ENCODE data around the gene ABCF2.

Gene ABCF2

DNA sequence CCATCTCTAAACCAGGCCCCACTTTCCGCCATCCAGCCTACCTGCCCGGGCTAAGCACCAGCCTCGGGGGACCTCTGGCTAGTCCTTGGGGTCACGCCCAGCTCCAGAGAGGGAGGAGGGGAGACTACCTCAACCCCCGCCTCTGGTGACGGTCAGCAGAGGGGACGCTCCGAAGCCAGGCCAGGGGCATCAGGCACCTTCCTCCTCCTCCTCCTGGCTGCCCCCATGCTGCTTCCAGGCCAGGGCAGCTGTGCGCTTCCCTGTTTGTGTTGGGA, 25.5 kb upstream of the ABCF2 start:
- no peak for DNase-seq

DNA sequence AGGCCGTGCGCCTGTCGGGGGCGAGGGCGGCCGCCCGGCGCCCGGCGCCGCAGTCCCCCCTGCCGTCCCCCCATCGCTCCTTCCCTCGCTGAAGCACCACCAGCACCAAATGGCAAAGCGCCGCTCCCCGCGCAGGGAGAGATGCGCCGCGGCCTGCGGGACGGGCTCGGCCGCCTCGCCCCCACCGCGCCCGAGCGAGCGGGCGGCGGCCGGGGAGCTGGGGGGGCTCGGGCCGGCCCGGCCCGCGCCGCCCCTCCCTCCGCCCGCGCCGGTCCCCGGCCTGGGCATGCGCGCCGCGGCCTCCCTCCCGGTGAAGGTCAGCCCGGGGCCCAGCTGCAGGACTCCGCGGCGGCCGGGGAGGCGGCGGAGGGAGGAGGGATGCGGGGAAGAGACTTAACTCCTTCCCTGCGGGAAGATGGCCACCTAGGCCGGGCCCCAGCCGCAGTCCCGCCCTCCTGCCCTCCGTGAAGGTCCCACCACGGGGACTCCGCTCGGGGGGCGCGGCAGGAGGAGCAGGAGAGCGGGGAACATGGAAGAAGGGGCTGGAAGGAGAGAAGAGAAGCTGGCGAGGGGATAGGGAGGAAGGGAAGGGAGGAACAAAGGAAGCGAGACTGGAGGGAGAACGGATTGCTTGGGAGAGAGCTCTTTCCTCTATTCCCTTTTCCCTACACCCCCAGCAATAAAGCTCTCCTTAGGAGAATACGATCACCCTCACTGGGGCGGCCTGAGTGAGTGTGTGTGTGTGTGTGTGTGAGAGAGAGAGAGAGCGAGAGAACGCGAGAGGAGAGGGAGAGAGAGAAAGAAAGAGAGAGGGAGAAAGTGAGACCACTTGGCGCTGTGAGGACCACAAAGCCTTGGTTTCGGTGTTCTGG, 24.9 kb upstream of the ABCF2 start:
- peak; percentile 41 for DNase-seq

DNA sequence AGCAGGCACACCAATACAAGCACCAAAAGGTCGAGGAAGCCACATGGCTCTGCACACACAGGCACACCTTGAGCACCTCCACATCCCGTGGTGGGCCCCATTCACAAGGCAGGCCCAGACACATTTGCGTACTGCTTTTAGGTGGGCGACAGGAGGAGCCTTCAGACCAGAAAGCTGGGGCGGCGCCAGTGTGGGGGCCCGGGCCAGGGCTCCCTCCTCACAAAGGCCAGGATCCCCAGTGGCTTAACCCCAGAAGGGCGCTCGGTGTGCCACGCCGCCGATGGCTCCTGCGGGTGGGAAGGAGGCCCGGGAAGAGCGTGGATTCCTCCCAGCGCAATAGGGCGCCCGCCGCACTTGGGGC, 24.3 kb upstream of the ABCF2 start:
- DNase-seq = no peak

DNA sequence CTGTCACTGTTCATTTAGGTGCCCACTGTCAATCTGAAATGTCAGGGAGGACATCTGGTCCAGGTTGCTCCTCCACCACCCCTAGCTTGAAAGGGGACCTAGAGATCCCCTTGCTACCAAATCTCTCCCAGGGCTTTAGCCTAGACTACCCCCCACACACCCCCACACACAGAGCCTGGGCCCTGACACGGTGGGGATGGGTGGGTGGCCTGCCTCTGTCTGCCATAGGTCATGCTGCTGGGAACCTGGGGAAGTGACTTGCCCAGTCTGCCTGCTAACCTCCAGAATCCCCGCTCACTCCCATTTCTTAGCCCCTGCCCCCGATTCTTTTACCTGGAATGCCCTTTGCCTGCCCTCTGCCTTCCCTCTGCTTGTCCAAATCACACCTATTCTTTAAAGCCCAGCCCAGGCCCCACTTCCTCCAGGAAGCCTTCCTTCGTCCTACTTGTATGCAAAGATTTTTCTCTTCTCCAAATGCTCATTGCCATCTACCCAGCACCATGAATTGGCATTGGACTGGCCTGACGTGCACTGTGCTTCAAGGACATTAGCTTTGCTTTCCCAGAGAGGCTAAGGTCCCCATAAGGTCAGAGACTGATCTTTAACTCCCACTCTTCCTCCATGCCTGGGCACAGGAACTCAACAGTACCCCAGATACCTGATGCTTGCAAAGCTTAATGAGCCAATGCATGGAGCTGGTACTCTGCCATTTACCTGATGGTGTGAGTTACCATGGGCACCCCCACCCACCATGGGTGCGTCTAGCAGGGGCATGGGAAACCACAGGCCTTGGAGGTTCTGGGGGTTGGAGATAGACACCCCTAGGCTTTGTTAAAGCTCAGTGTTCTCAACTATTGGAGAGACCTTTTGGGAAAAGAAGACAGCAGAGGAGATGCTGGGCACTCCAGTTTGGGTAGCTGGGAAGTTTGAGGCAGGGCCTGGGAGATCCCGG, 23.5 kb upstream of the ABCF2 start:
- no peak for DNase-seq

DNA sequence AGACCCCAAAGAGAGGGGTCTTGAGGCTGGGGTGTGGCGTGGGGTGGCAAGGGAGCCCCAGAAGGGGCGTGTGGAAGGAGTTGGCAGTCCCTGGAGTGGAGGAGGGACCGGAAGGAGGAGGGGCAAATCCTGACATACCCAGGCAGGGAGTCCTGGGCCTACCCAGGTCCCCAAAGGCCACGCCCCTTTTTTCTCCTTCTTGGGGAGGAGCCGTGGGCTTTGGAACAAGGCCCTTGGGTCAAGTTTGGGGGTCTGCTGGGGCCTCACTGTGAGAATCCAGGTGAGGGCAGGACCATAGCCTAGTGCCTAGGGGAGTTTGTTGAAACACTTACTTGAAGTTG, 22.7 kb upstream of the ABCF2 start:
- DNase-seq = no peak

DNA sequence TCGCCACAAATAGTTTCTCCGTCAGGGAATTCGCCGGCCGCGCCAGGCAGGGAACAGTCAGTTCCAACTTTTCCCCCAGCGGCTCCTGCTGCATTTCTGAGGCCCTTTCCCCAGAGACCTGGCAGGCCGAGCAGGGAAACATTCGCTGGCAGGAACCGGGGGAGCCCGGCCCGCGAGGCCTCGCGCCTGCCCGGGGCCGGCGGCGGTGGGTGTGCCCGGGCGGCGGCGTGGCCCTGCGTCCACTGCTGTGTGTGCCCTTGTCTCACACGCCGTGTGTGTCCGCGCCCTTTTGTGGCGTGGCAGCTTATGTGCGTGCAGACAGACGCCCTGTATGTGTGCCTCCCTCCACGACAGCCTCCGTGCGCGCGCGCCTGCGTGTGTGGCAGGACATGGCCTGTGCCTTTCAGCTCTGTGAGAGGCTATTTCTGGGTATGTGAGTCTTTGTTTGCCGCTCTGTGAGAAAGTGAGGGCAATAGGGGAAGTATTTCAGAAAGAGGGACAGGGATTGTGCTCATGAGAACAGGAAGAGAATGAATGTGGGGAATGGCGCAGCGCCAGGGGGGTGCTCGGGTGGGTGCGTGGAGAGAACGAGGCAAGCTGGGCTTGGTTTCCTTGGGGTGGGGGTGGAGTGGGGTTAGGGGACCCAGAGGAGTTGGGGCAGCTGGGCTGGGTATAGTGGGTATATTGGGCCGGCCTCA, 22.2 kb upstream of the ABCF2 start:
- peak; percentile 49 for DNase-seq

DNA sequence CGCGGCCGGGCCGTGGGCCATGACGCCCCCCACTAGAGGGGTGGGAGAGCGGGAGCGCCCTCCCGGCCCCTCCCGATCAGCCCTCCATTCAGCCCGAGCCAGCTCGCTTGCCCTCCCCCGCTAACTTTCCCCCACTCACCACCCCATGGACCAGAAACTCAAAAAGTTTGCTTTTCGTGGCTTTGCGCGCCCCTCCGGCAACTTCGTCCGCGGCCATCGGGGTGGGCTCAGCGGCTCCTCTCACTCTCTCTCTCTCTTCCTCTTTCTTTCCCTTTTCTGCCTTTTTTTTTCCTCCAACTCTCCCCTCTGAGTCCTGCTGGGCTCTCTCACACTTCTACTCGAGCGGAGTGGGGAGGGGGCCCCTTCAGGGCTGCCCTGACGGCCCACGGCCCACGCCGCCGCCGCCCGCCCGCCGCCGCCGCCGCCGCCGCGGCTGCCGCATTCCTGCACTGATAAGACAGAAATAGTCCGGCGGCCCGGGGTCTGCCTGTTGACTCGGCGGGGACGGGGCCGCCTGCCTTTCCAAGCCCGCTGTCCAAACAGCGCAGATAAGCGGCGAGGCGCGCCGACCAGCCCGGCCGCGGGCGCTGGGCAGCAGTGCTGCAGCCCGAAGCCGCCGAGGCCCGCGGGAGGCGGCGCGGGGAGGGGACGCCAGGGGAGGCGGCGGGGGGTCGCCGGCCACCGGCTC, 21.5 kb upstream of the ABCF2 start, which contains the start of gene SMARCD3:
Gene SMARCD3 (minus strand): TSS at position 349 of the 688 bp plus-strand sequence. CDS start 132 bp downstream, at position 217.
- DNase-seq = peak; percentile 56

DNA sequence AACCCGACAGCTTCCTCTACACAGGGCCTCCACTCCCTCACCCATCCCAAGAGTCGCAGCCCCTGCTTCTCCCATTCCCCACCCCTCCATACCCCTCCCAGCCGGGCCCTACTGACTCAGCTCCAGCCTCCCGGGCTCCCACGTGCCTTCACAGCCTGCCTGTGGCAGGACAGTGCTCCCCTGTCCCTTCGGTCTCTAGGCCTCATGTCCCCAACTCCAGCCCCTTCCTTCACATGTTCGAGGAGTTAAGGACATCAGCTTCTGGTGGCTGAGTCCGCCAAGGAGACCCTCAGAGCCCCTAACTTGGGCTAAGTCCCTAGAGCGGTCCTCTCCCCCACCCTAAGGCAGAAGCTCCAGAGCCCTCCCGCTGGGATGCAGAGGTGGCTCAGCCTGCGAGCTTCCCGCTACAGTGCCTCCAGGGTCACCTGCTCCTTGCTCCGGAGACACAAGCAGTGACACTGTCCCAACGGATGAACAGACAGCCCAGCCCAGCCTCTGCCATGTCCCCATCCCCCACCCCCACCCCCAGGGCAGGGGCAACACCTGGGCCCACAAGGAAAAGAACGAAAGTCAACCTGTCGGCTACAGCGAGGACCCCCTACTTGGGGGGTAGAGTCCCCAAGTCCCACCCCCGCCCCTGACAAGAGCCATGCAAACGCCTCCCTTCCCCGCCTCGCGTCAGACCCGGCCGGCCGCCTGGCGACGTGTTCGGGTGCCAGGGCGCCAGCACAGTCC, 20.8 kb upstream of the ABCF2 start:
- no peak for DNase-seq

DNA sequence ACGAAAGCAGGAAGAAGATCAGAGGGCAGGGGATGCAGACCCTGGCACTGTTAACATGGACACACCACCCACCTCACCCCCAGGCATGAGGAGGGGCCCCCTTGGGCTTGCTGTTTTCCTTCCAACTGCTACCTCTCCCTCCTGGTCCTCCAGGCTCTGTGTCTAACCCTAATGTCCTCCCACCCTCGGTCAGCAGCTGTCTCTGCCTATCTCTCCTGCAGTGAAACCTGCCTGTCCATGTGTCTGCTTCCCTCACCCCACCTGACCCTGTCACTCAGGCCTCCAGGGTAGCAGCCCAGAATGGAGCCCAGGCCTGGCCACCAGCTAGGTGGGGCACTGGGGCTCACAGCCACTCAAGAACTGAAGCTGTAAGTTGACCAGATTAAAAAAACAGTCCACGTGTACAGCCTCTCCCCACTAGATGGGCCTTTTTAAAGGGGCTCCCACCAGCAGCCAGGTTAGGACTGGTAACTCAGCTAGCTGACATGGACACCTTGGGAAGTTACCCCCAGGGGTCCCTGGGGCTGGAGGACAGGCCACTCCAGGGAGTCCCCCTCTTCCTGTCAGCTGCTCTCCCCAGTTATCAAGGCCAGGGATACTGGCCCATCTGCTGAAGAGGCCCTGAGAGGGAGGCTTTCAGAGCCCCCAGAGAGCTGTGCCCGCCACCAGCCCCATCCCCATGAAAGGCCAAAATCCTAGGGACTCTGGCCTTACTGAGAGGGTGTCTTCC, 20.0 kb upstream of the ABCF2 start:
- DNase-seq = no peak

DNA sequence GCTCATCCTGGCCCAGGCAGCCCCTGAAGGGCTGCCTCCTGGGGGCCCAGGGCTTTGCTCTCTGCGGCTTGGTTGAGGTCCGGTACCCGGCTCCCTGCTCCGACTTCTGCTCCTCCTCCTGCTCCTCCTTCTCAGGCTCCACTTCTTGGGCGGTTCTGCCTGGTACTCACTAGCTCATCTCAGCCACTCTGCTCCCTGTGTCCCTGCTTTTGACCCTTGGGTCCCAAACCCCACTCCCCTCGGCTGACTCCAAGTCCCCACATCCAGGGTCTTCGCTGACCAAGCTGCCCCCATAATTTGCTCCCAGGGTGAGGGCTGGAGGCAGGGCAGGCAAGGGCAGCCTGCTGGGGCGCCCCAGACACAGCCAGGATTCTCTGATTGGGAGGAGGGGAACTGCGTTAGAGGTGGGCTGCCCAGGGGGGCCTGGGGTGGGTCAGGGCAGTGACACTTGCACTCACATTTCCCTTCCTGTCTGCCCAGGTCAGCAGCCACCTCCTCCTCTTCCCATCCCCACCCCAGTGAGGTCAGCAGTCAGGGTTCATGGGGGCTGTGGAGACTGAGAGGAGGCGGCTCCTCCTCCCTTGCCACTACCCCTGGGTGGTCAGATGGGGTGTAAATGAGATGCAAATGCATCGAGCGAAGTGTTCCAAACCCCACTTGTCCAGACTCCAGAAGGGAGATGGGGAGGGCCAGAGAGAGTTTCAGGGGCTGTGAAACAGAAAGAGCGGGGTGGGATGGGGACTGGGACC, 19.3 kb upstream of the ABCF2 start:
- no peak for DNase-seq

DNA sequence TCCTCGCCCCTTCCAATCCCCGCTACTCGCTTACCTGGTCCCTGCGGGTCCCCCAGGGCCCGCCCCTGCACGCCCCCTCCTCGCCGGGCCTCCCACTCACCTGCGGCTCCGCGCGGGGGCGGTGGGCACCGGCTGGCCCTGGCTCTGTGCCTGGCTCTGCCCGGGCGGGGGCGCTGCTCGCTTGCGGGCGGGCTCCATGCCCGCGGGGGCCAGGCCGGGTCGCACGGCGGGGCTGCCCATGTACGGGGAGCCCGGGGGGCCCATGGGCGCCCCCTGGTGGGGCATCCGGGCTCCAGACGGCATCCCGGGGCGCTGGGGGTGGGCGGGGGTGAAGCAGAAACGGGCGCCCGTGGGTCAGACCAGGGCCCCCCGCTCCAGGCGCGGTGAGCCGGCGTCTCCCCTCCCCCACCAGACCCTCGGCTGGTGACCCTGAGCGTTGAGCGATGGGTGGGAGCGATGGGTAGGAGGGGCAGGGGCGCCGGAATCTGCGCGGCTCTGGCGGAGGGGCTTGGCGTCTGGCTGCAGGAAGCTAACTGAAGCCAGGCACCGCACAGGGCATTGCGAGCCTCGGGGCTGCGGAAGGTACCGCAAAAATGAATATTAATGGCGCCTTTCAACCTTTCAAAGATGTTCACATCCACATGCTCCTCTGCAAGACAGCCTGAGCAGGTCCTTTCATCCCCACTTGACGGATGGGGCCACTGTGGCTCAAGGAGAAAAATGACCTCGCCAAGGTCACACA, 18.5 kb upstream of the ABCF2 start:
- peak; percentile 66 for DNase-seq

DNA sequence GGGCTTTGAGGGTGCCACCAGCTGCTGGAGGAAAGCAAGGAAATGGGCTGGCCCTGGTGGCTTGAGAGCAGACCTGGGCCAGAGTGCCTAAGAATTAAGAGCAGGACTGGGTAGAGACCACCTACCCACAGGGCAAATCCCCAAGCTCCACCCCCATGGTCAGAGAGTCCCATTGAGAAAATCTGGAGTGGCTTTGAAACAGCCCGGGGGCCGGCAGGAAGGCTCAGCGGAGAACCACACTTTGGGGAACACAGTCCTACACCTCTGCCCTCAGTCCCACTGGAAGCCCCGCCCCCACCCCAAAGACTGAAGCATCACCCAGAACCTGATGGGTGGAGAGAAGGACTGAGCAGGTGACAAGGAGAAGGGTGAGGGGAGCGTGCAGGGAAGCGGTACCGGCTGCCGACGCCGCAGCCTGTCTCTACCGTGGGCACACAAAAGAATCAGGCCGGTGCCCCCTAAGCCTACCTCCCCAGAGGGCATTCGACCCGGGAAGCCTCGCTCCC, 17.9 kb upstream of the ABCF2 start:
- no peak for DNase-seq

DNA sequence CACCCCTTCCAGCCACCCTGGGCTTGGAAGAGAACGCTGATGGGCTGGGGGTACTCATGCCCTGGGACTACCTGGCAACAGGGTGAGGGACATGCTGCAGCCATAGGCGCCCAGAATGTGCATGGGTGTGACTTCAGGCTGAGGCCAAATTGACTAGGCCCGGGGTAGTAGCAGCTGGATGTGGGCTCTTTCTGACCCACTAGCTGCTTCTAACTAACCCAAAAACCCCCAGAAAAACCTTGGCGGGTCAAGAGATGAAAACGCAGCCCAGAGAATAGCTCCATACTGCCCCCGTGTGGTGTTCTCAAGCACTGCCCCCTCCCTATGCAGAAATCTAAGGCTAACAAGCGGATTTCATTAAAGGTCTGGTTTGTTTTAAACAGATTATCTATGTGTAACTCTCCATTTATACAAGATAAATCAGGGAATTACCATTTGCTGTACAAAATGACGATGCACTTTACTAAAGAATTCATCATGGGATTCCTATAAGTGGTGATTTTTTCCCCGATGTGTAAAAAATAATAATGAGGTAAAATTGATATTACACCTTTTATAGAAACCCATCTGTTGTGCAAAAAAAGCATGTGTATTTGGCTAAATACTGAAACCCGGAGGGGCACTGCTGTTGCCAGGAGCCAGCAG, 17.3 kb upstream of the ABCF2 start:
- DNase-seq = peak; percentile 55

DNA sequence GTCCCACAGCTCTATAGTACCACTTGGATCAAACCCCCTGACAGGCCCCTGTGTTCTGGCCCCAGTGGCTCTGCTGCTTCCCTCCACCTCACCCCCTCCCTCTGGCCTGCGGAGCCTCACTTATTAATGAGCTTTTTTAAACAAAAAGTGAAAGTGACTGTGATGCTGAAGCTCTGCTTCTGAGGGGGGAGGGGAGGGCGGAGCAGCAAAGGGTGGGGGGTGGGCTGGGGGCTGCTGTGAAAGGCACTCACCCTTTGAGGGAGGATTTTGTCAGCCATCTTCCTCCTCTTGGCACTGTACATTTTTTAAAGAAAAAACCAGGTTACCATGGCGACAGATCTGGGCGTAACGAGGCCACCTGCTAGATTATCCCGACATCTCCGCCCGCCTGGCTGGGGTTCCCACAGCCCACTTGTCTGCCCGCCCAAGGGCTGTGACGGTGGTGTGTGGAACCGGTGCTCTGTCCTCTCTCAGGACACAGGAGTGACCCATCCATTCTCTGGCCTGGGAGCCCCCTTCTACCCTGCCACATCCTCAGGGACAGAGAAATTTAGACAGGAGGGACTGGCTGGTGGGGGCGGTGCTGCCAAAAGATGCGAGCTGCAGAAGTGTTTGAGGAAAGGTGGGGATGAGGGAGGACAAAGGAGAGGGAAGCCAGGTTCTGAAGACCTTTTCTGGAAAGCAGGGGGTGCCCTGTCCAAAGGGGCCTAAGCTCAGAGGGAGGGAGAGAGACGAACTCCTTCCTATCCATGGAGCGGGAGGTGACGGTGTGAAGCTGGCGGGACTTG, 16.6 kb upstream of the ABCF2 start:
- DNase-seq = peak; percentile 34

DNA sequence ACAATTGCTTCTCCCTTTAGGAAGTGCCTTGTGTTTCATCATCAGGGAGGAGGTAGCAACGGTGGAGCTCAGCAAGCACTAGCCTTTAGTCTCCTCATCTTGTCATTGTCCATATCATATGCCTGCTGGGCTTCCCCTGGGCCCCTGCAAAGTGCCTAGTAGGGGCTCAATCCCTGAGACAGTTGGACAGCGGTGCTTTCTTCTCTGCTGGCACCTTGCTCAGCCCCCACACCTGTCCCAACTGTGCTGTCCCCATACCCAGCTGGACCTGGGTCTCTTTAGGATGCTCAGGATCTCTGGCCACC, 16.0 kb upstream of the ABCF2 start:
- no peak for DNase-seq

DNA sequence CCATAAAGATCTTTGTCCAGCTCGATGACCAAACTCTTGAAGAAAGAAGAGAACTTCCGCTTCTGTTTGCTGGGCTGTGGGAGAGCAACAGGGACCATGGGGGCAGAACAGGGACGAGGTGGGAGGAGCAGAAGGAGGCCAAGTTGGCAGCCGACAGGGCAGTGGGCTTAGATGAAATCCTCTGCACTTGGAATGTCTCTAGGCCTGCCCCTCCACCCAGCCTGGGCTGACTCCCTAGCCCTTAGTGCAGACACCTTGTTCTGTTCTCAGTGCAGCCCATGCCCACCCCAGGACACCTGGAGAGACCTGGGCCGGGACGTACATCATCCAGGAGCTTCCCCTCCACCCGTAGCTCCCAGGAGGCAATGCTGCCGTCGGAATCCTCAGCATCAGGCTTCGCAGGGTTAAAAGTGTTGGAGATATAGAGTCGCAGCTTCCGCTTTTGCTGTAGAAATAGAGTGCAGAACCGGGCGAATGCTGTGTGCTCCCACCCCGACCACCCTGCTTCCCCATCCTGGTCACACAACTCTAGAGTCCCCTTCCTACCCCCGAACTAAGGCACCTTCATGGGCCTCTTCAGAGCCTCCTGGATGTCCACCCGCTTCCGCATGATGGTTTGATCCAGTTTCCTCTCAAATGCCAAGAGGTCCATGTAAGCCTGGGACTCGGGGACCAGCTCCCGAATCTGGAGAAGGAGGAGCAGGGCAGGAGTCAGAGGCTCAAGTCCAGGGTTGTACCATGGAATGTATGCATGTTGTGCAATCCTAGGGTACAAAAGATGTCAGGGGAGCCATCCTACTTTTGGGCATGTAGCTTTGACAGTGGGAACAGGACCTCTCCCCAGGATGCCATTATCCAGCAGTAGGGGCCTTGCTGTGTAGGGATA, 15.4 kb upstream of the ABCF2 start:
- DNase-seq = no peak

DNA sequence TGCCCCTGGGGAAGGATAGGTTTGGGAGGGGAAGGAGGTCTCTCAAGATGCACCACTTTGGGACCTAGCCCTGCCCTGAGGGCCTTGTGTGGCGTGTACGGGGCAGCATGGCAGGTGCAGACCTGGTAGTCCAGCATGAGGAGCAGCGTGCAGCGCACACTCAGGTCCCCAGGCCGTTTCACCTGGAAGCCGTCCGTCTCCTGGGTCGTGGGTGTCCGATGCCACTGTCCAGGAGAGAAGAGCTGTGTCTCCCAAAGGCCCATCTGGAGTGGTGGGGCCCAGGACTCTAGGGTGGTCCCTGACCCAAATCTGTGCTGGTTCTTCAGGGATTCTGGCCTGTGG, 14.7 kb upstream of the ABCF2 start:
- DNase-seq = no peak

All from stimulated activated CD4-positive, alpha-beta T cell treated with anti-CD3 and anti-CD28 coated beads, Interleukin-4, amount 100 ng/mL, for 1 hour (primary cell).